GM23338 (cell line): ENCODE data around the gene DRAXIN. TPM values are rescaled to one million over a fixed set of nuclear protein-coding genes. Genes with fewer than 3 reads are reported as not detected.
A peak's percentile ranks its signal among the peaks of the same experiment; 100 is the strongest.

Experiments used
- ATAC-seq: fragments of 200-7000 bp; cut with Tn5 transposase; 3 replicates; pipeline ENCODE4 v1.9.1; 2020
- DNase-seq: peaks from one replicate; pipeline ENCODE4 v3.0.0-alpha.2; 2015; ENCODE audit warnings: low spot score
- H2AFZ ChIP-seq: fragments of 200-600 bp; sonication (generic); 2 replicates; pipeline ENCODE4 v1.8.0; 2016; ENCODE audit warnings: antibody characterized with exemption, mild to moderate bottlenecking, moderate library complexity
- H3F3A ChIP-seq: fragments of 200-600 bp; sonication (generic); replicated peaks from 2 replicates; pipeline ENCODE4 v1.8.0; 2017; ENCODE audit warnings: antibody characterized with exemption, mixed run types, low read depth
- H3K27ac ChIP-seq: fragments of 200-600 bp; sonication (generic); 2 replicates; pipeline ENCODE4 v1.6.1; 2016; ENCODE audit warnings: low read depth
- H3K27me3 ChIP-seq: fragments of 200-600 bp; sonication (generic); 2 replicates; pipeline ENCODE4 v1.8.0; 2016; ENCODE audit warnings: mild to moderate bottlenecking, mixed run types, moderate library complexity; ENCODE audit not compliant: insufficient read depth
- H3K36me3 ChIP-seq: fragments of 200-600 bp; sonication (generic); 2 replicates; pipeline ENCODE4 v1.8.0; 2016; ENCODE audit warnings: mild to moderate bottlenecking; ENCODE audit not compliant: insufficient read depth
- H3K4me1 ChIP-seq: fragments of 200-600 bp; sonication (generic); 2 replicates; pipeline ENCODE4 v1.8.0; 2016; ENCODE audit warnings: mild to moderate bottlenecking, moderate library complexity; ENCODE audit not compliant: insufficient read depth
- H3K4me2 ChIP-seq: fragments of 200-600 bp; sonication (generic); 2 replicates; pipeline ENCODE4 v1.7.1; 2017; ENCODE audit warnings: mixed run types
- H3K4me3 ChIP-seq: fragments of 200-600 bp; sonication (generic); 2 replicates; pipeline ENCODE4 v1.6.1; 2016; ENCODE audit warnings: mixed run types
- H3K79me2 ChIP-seq: fragments of 200-600 bp; sonication (generic); replicated peaks from 2 replicates; pipeline ENCODE4 v1.8.0; 2017; ENCODE audit warnings: mild to moderate bottlenecking; ENCODE audit not compliant: insufficient read depth
- H3K9me2 ChIP-seq: fragments of 200-600 bp; sonication (generic); 2 replicates; pipeline ENCODE4 v1.8.0; 2017; ENCODE audit not compliant: insufficient read depth
- H4K20me1 ChIP-seq: fragments of 200-600 bp; sonication (generic); replicated peaks from 2 replicates; pipeline ENCODE4 v1.8.0; 2017; ENCODE audit warnings: mild to moderate bottlenecking; ENCODE audit not compliant: insufficient read depth
- H3K27ac Mint-ChIP-seq: 2 replicates; pipeline ENCODE4 v1.8.0; 2020; ENCODE audit warnings: inconsistent platforms, mild to moderate bottlenecking, moderate library complexity, mixed read lengths
- H3K27me3 Mint-ChIP-seq: 3 replicates; pipeline ENCODE4 v1.8.0; 2022; ENCODE audit warnings: low read depth, mild to moderate bottlenecking, moderate library complexity, mixed read lengths, inconsistent platforms; ENCODE audit not compliant: insufficient read depth, poor library complexity
- H3K36me3 Mint-ChIP-seq: 3 replicates; pipeline ENCODE4 v1.8.0; 2021; ENCODE audit warnings: low read depth, mild to moderate bottlenecking, inconsistent platforms, moderate library complexity, mixed read lengths
- H3K4me1 Mint-ChIP-seq: 3 replicates; pipeline ENCODE4 v1.8.0; 2020; ENCODE audit warnings: mild to moderate bottlenecking, inconsistent platforms, mixed read lengths
- H3K4me3 Mint-ChIP-seq: 3 replicates; pipeline ENCODE4 v1.8.0; 2021; ENCODE audit warnings: moderate library complexity, mild to moderate bottlenecking, inconsistent platforms, mixed read lengths
- H3K9me3 Mint-ChIP-seq: 3 replicates; pipeline ENCODE4 v1.8.0; 2020; ENCODE audit warnings: moderate library complexity, mild to moderate bottlenecking, inconsistent platforms, mixed read lengths
- CREB1 ChIP-seq: fragments of 250-450 bp; sonication (Bioruptor Pico); IDR thresholded peaks from 2 replicates; pipeline ENCODE4 v1.5.0; 2020; ENCODE audit warnings: low read depth, mild to moderate bottlenecking, moderate library complexity
- CTCF ChIP-seq, 2 experiments: fragments of 200-600 bp in 1 of 2; sonication (generic) in 1 of 2; conservative IDR thresholded peaks; 2 replicates each; pipeline versions ENCODE4 v1.5.1 to v1.6.1; 2016 to 2017; ENCODE audit warnings: antibody characterized with exemption in 2 of 2, low read depth in 2 of 2, mild to moderate bottlenecking in 2 of 2, moderate library complexity in 1 of 2
- ETS1 ChIP-seq: IDR thresholded peaks from 2 replicates; pipeline ENCODE4 v1.6.1; 2016; ENCODE audit warnings: antibody characterized with exemption
- EZH2 ChIP-seq: fragments of 200-600 bp; sonication (generic); IDR thresholded peaks from one replicate; pipeline ENCODE4 v1.8.0; 2017; ENCODE audit warnings: antibody characterized with exemption, mild to moderate bottlenecking, low read depth; ENCODE audit not compliant: unreplicated experiment
- EZH2phosphoT487 ChIP-seq: fragments of 200-600 bp; sonication (generic); IDR thresholded peaks from one replicate; pipeline ENCODE4 v1.8.1; 2018; ENCODE audit warnings: antibody characterized with exemption; ENCODE audit not compliant: unreplicated experiment
- JUNB ChIP-seq: IDR thresholded peaks from one replicate; pipeline ENCODE4 v1.6.1; 2016; ENCODE audit warnings: antibody characterized with exemption; ENCODE audit not compliant: unreplicated experiment
- NANOG ChIP-seq: IDR thresholded peaks from 2 replicates; pipeline ENCODE4 v1.6.1; 2016; ENCODE audit warnings: antibody characterized with exemption, borderline replicate concordance
- POLR2AphosphoS5 ChIP-seq: IDR thresholded peaks from 2 replicates; pipeline ENCODE4 v1.6.1; 2016; ENCODE audit warnings: antibody characterized with exemption, low read depth
- REST ChIP-seq: IDR thresholded peaks from one replicate; pipeline ENCODE4 v1.6.1; 2018; ENCODE audit warnings: antibody characterized with exemption; ENCODE audit not compliant: unreplicated experiment
- STAT1 ChIP-seq: IDR thresholded peaks from one replicate; pipeline ENCODE4 v1.6.1; 2016; ENCODE audit warnings: antibody characterized with exemption; ENCODE audit not compliant: unreplicated experiment
- ZNF114 ChIP-seq: fragments of 250-450 bp; sonication (Bioruptor Pico); IDR thresholded peaks from 2 replicates; pipeline ENCODE4 v1.5.0; 2020; ENCODE audit warnings: mild to moderate bottlenecking, moderate library complexity
- ZNF331 ChIP-seq: fragments of 250-450 bp; sonication (Bioruptor Pico); IDR thresholded peaks from 2 replicates; pipeline ENCODE4 v1.5.0; 2020; ENCODE audit warnings: low read depth, mild to moderate bottlenecking, moderate library complexity
- ZNF462 ChIP-seq: fragments of 250-450 bp; sonication (Bioruptor Pico); IDR thresholded peaks from 2 replicates; pipeline ENCODE4 v1.5.0; 2020; ENCODE audit warnings: mild to moderate bottlenecking, moderate library complexity
- polyA plus RNA-seq: library from polyadenylated mRNA; unstranded; fragments of >200 nt; fragmentation: Nextera tagmentation; extraction: Ambion mirVana; gene quantifications from 2 replicates; pipeline ENCODE4 v1.2.1, GENCODE V29; 2016
- total RNA-seq: library from RNA; depleted of rRNA; stranded (reverse); fragments of >200 nt; shearing (Covaris generic); gene quantifications from 2 replicates; pipeline ENCODE4 v1.2.3, GENCODE V29; 2014

Gene DRAXIN
- total and polyA plus RNA-seq, 2 experiments from 2014 or later, result 7.6 to 23.0 TPM

GRCh38 chr1:11684070-11684469 is 7.4 kb upstream of the DRAXIN start:
- no peaks in the 10 kb centered on the region; the same call in 2 of the 3 replicates for H3K9me3 Mint-ChIP-seq
- H3F3A ChIP-seq, result peaks cover 54% of the 10 kb centered on the region
- peaks cover 14% of the 10 kb centered on the region for H3K27me3 Mint-ChIP-seq
- DNase-seq, result no peak
- H3K36me3 Mint-ChIP-seq, result peaks cover 41% of the 10 kb centered on the region
- no peaks in the 10 kb centered on the region for H3K27me3 ChIP-seq
- no peak overlapping the region for H3K4me3 ChIP-seq
- H2AFZ ChIP-seq, result no peak overlapping the region
- ATAC-seq, result no peak
- peaks cover 65% of the 10 kb centered on the region for H3K4me1 ChIP-seq
- peaks cover 63% of the 10 kb centered on the region for H3K4me1 Mint-ChIP-seq
- H3K36me3 ChIP-seq, result no peaks in the 10 kb centered on the region; the same call in 1 of the 2 replicates
- TF ChIP-seq CTCF (conservative IDR thresholded peaks at IDR 0.05; ENCODE audit: low read depth in 2 of 2), result no peak
- TF ChIP-seq STAT1, result no peak
- no peak for TF ChIP-seq POLR2AphosphoS5
- TF ChIP-seq EZH2, result no peak
- TF ChIP-seq JUNB, result no peak
- no peak for TF ChIP-seq ETS1
- no peak for TF ChIP-seq NANOG
- TF ChIP-seq CREB1 (CRISPR knock-in tag), result no peak
- TF ChIP-seq EZH2phosphoT487, result no peak
- TF ChIP-seq REST, result no peak
- TF ChIP-seq ZNF462 (CRISPR knock-in tag), result no peak
- TF ChIP-seq ZNF331 (CRISPR knock-in tag), result no peak
- TF ChIP-seq ZNF114 (CRISPR knock-in tag), result no peak
- peaks cover 14% of the 10 kb centered on the region for H4K20me1 ChIP-seq
- H3K27ac Mint-ChIP-seq, result peak overlapping the region; percentile 96
- H3K79me2 ChIP-seq, result peaks cover 77% of the 10 kb centered on the region
- H3K27ac ChIP-seq, result peak overlapping the region; percentile 97
- peak overlapping the region; percentile 59 for H3K4me2 ChIP-seq
- H3K4me3 Mint-ChIP-seq, result peak overlapping the region; percentile 4; the same call in 1 of the 3 replicates
- no peaks in the 10 kb centered on the region for H3K9me2 ChIP-seq
